PFSK-1 (cell line): ENCODE measurements around the gene TMEM30B.

Source experiments
- FOXP2 ChIP-seq: optimal IDR thresholded peaks from 2 replicates; pipeline ENCODE3; 2011; ENCODE audit warnings: borderline replicate concordance, control low read depth, inconsistent platforms; ENCODE audit not compliant: insufficient read depth; ENCODE audit errors: extremely low read length, extremely low read depth
- POLR2AphosphoS5 ChIP-seq: IDR thresholded peaks from 2 replicates; pipeline ENCODE4 v1.6.1; 2012; ENCODE audit warnings: low read depth, mild to moderate bottlenecking, control low read depth, low read length, moderate library complexity
- REST ChIP-seq, 2 experiments: IDR thresholded peaks; 2 replicates each; pipeline versions ENCODE4 v1.6.1 to v1.8.0; 2011 to 2012; ENCODE audit warnings: low read depth in 2 of 2, low read length in 2 of 2, control low read depth in 1 of 2, inconsistent platforms in 1 of 2, mild to moderate bottlenecking in 1 of 2, moderate library complexity in 1 of 2; ENCODE audit not compliant: insufficient read depth in 1 of 2
- SIN3A ChIP-seq: IDR thresholded peaks from 2 replicates; pipeline ENCODE4 v1.6.1; 2012; ENCODE audit warnings: mild to moderate bottlenecking, low read length, moderate library complexity, borderline replicate concordance; ENCODE audit not compliant: insufficient read depth
- TAF1 ChIP-seq: IDR thresholded peaks from 2 replicates; pipeline ENCODE4 v1.6.1; 2012; ENCODE audit warnings: low read length, control low read depth, borderline replicate concordance; ENCODE audit not compliant: insufficient read depth

The TMEM30B gene

DNA sequence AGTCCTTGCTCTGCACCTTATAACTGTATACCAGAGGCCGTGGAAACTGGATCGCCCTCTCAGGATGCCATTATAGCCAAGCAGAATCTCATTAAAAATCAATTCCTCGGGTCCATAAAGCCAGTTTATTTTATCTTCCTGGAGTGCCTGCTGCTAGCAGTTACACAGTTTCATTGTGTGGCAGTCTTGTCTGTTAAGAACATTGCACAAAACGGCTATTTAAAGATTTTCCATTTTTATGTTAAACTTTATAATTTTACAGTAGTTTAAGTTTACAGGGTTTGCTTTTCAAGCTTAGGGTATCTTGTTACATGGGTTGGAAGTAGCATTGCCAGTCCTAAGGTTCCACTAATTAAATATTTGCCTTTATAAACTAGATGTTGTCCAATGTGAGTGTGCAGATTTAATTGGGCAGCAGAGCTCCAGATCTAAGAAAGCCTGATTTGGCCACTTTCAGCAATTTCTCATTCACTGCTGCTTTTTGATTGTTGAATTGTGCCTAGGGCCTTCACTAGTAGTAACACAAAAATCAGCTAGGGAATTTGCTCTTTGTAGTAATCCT is 17.0 kb downstream of the TMEM30B start:
- no peak for TF ChIP-seq TAF1
- no peak for TF ChIP-seq REST (IDR thresholded peaks at IDR 0.05; ENCODE audit: insufficient read depth in 1 of 2, low read depth in 2 of 2, low read length in 2 of 2)
- no peak for TF ChIP-seq FOXP2
- TF ChIP-seq POLR2AphosphoS5 = no peak
- TF ChIP-seq SIN3A = no peak

DNA sequence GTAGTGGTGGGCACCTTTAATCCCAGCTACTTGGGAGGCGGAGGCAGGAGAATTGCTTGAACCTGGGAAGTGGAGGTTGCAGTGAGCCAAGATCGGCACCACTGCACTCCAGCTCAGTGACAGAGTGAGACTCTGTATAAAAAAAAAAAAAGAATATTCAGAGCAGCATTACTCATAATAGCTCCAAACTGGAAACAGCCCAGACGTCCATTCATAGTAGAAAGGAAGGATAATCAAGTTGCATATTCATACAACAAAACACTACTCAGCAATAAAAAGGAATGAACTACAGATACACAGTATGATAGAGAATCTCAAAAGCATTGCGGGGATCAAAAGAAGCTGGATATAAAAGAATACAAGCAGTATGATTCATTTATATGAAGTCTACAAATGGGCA is 19.1 kb downstream of the TMEM30B start:
- TF ChIP-seq POLR2AphosphoS5 = no peak
- no peak for TF ChIP-seq SIN3A
- no peak for TF ChIP-seq FOXP2
- no peak for TF ChIP-seq TAF1
- TF ChIP-seq REST (IDR thresholded peaks at IDR 0.05; ENCODE audit: insufficient read depth in 1 of 2, low read depth in 2 of 2, low read length in 2 of 2) = no peak

- TF ChIP-seq POLR2AphosphoS5 (no peak), REST (IDR thresholded peaks at IDR 0.05; ENCODE audit: insufficient read depth in 1 of 2, low read depth in 2 of 2, low read length in 2 of 2) (no peak), TAF1 (no peak), SIN3A (no peak), FOXP2 (no peak)
Observed at GRCh38 chr14:61260939-61261776, 20.0 kb downstream of the TMEM30B start.

GRCh38 chr14:61258985-61259384 is 22.2 kb downstream of the TMEM30B start:
- TF ChIP-seq POLR2AphosphoS5 (no peak), SIN3A (no peak), FOXP2 (no peak), REST (IDR thresholded peaks at IDR 0.05; ENCODE audit: insufficient read depth in 1 of 2, low read depth in 2 of 2, low read length in 2 of 2) (no peak), TAF1 (no peak)
